ENCODE data around the gene SMIM43. TPM values are rescaled to one million over a fixed set of nuclear protein-coding genes. Genes with fewer than 3 reads are reported as not detected.

The SMIM43 gene
- total RNA-seq, 1 experiment from 2014 or later: 1.2 TPM

DNA sequence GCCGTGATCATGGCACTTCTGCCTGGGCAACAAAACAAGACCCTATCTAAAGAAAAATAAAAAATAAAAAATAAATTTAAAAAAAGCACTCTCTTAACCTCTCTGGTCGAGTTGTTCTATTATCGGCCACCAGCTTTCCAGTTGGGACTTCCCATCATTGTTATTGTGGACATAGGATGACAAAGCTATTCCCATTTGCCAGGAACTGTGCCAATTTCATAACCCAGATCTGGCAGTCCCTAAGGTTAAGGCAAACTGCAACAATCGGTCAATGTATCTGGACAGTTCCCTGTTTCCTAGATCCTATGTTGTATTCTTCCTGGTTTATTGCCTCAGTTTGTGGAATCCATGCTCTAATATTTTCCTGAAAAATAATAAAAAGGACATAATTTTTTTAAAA lies 50.4 kb downstream of the SMIM43 start:
- Histone ChIP-seq H3T11ph (ENCODE audit: low read length) (no peak overlapping the region), H3K14ac (ENCODE audit: insufficient read depth, low read length) (no peak overlapping the region), H4K91ac (ENCODE audit: insufficient read length, low read depth, low read length) (no peak overlapping the region), H3K23me2 (ENCODE audit: insufficient read length, low read depth, low read length, poor library complexity, severe bottlenecking) (no peaks in the 10 kb centered on the region), H4K8ac (replicated peaks; ENCODE audit: insufficient read length, low read depth, low read length) (no peak overlapping the region), H3K27me3 (ENCODE audit: insufficient read depth, low read length) (no peaks in the 10 kb centered on the region), H3K18ac (ENCODE audit: insufficient read length, low read depth, low read length) (no peak overlapping the region), H2BK5ac (ENCODE audit: insufficient read length, low read length) (no peak overlapping the region), H3K23ac (ENCODE audit: insufficient read length, low read depth, low read length) (no peak overlapping the region), H2AFZ (ENCODE audit: low read length) (no peak overlapping the region), H3K79me1 (ENCODE audit: insufficient read depth, low read depth, low read length, poor library complexity, severe bottlenecking) (no peaks in the 10 kb centered on the region), H3K4ac (ENCODE audit: low read depth, low read length) (no peak overlapping the region), H4K5ac (ENCODE audit: insufficient read length, low read depth, low read length) (no peak overlapping the region), H2AK5ac (ENCODE audit: insufficient read length, low read length) (no peak overlapping the region), H3K27ac (ENCODE audit: insufficient read length, low read depth, low read length) (no peak overlapping the region), H4K20me1 (ENCODE audit: control insufficient read depth, insufficient read depth, insufficient read length) (no peaks in the 10 kb centered on the region), H3K79me2 (ENCODE audit: insufficient read depth, low read length) (no peaks in the 10 kb centered on the region), H2BK15ac (ENCODE audit: low read depth, low read length) (no peak overlapping the region), H2BK20ac (ENCODE audit: low read depth, low read length, poor library complexity, severe bottlenecking) (no peak overlapping the region), H3K9me3 (ENCODE audit: control insufficient read depth, low read depth, low read length) (no peaks in the 10 kb centered on the region), H2BK120ac (ENCODE audit: low read depth, low read length, poor library complexity, severe bottlenecking) (no peak overlapping the region), H3K4me1 (ENCODE audit: insufficient read depth, low read length) (peaks cover 6% of the 10 kb centered on the region; the same call in 1 of the 2 replicates), H3K4me2 (ENCODE audit: insufficient read depth, insufficient read length, low read length) (no peak overlapping the region), H2BK12ac (ENCODE audit: insufficient read length, low read depth, low read length) (no peak overlapping the region), H3K9ac (ENCODE audit: extremely low read depth, insufficient read length, low read length) (no peak overlapping the region), H3K56ac (ENCODE audit: insufficient read length, low read depth, low read length) (no peak overlapping the region)
- H3K27me3 Mint-ChIP-seq (ENCODE audit: low read depth): peaks cover 2% of the 10 kb centered on the region; the same call in 1 of the 2 replicates
- no CpG with 5 or more reads among the region's 4 CpGs for WGBS (ENCODE audit: extremely low coverage, insufficient read length, low lambda C conversion rate)
- TF ChIP-seq, protein P1, sequence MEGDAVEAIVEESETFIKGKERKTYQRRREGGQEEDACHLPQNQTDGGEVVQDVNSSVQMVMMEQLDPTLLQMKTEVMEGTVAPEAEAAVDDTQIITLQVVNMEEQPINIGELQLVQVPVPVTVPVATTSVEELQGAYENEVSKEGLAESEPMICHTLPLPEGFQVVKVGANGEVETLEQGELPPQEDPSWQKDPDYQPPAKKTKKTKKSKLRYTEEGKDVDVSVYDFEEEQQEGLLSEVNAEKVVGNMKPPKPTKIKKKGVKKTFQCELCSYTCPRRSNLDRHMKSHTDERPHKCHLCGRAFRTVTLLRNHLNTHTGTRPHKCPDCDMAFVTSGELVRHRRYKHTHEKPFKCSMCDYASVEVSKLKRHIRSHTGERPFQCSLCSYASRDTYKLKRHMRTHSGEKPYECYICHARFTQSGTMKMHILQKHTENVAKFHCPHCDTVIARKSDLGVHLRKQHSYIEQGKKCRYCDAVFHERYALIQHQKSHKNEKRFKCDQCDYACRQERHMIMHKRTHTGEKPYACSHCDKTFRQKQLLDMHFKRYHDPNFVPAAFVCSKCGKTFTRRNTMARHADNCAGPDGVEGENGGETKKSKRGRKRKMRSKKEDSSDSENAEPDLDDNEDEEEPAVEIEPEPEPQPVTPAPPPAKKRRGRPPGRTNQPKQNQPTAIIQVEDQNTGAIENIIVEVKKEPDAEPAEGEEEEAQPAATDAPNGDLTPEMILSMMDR (conservative IDR thresholded peaks at IDR 0.05): no peak
- H3K9me3 Mint-ChIP-seq: no peaks in the 10 kb centered on the region
- H3K36me3 Mint-ChIP-seq (ENCODE audit: insufficient read depth in 1 of 3, low read depth in 3 of 3): no peaks in the 10 kb centered on the region
- H3K4me3 Mint-ChIP-seq: no peak overlapping the region
- no peak for DNase-seq
- H3K27ac Mint-ChIP-seq: no peak overlapping the region
- H3K4me1 Mint-ChIP-seq: peaks cover 19 to 24% of the 10 kb centered on the region in 2 experiments

Measured in H9 (cell line).